H1 (cell line): ENCODE results near the gene C3orf85. TPM values are rescaled to one million over a fixed set of nuclear protein-coding genes. Genes with fewer than 3 reads are reported as not detected.

ENCODE experiments used
- CTCF ChIA-PET: fragments of 300-600 bp; sonication (Branson Sonifier 250); formaldehyde crosslinking; loops from one replicate; lab custom pipeline; 2021; ENCODE audit not compliant: partially characterized antibody; lab: Charles Lee
- POLR2A ChIA-PET: fragments of 300-600 bp; sonication (Branson Sonifier 250); formaldehyde crosslinking; loops from one replicate; lab custom pipeline; 2021; ENCODE audit warnings: inconsistent platforms; ENCODE audit not compliant: partially characterized antibody; lab: Charles Lee
- DNase-seq, 2 experiments: peaks; one replicate each; pipeline versions ENCODE4 v3.0.0 to v3.0.0-alpha.2; 2010 to 2022; ENCODE audit warnings: low spot score in 2 of 2, low read depth in 1 of 2, mixed read lengths in 1 of 2
- FAIRE-seq: peaks from 2 replicates; lab custom pipeline; 2011; peaks lifted over from hg19 to GRCh38; lab: Jason Lieb, UNC
- H2AFZ ChIP-seq: 2 replicates; pipeline ENCODE4 v1.8.1; 2012; ENCODE audit warnings: low read length, inconsistent platforms
- H2AK5ac ChIP-seq: 2 replicates; pipeline ENCODE4 v1.6.1; 2013; ENCODE audit warnings: low read depth, low read length
- H2BK120ac ChIP-seq: replicated peaks from 2 replicates; pipeline ENCODE3; 2013; ENCODE audit warnings: low read depth, low read length, inconsistent platforms
- H2BK12ac ChIP-seq: 2 replicates; pipeline ENCODE4 v1.6.1; 2013; ENCODE audit warnings: low read depth, low read length
- H2BK15ac ChIP-seq: 2 replicates; pipeline ENCODE4 v1.6.1; 2013; ENCODE audit warnings: low read length
- H2BK20ac ChIP-seq: 2 replicates; pipeline ENCODE4 v1.6.1; 2013; ENCODE audit warnings: low read length
- H2BK5ac ChIP-seq: 2 replicates; pipeline ENCODE4 v1.6.1; 2013; ENCODE audit warnings: low read depth, low read length
- H3K14ac ChIP-seq: 2 replicates; pipeline ENCODE4 v1.6.1; 2013; ENCODE audit warnings: inconsistent platforms; ENCODE audit not compliant: insufficient read length
- H3K18ac ChIP-seq: 2 replicates; pipeline ENCODE4 v1.6.1; 2013; ENCODE audit warnings: low read length; ENCODE audit errors: extremely low read depth
- H3K23ac ChIP-seq: 2 replicates; pipeline ENCODE4 v1.6.1; 2013; ENCODE audit warnings: inconsistent platforms; ENCODE audit not compliant: insufficient read length
- H3K23me2 ChIP-seq: 2 replicates; pipeline ENCODE4 v1.6.1; 2013; ENCODE audit warnings: low read depth, low read length
- H3K27ac ChIP-seq: 2 replicates; pipeline ENCODE4 v1.6.1; 2011; ENCODE audit warnings: low read depth, low read length, inconsistent platforms
- H3K27me3 ChIP-seq, 4 experiments: replicated peaks in 1 of 4; 1 replicate in 1 of 4; 2 replicates in 3 of 4; pipeline versions ENCODE4 v1.6.1 to v1.8.1; 2011 to 2013; ENCODE audit warnings: low read length in 3 of 4, mild to moderate bottlenecking in 3 of 4, inconsistent platforms in 2 of 4, mixed read lengths in 2 of 4, moderate library complexity in 1 of 4; ENCODE audit not compliant: control insufficient read depth in 3 of 4, insufficient read depth in 3 of 4; ENCODE audit errors: extremely low read depth in 1 of 4
- H3K36me3 ChIP-seq, 4 experiments: 2 replicates each; pipeline versions ENCODE4 v1.6.1 to v1.8.1; 2011 to 2013; ENCODE audit warnings: mild to moderate bottlenecking in 4 of 4, low read length in 3 of 4, moderate library complexity in 2 of 4, control low read depth in 1 of 4, inconsistent platforms in 1 of 4; ENCODE audit not compliant: insufficient read depth in 4 of 4, control insufficient read depth in 2 of 4
- H3K4ac ChIP-seq: replicated peaks from 2 replicates; pipeline ENCODE3; 2013; ENCODE audit warnings: low read length, low read depth, mixed read lengths, inconsistent platforms; ENCODE audit not compliant: insufficient read length
- H3K4me1 ChIP-seq, 4 experiments: replicated peaks in 1 of 4; 1 replicate in 1 of 4; 2 replicates in 3 of 4; pipeline versions ENCODE4 v1.6.1 to v1.8.1; 2011 to 2013; ENCODE audit warnings: low read length in 3 of 4, inconsistent platforms in 2 of 4, mixed read lengths in 1 of 4; ENCODE audit not compliant: insufficient read depth in 4 of 4, control insufficient read depth in 3 of 4
- H3K4me2 ChIP-seq, 2 experiments: 2 replicates each; pipeline versions ENCODE4 v1.6.1 to v1.8.1; 2011 to 2013; ENCODE audit warnings: low read depth in 2 of 2, low read length in 2 of 2, control low read depth in 1 of 2, inconsistent platforms in 1 of 2, mild to moderate bottlenecking in 1 of 2; ENCODE audit not compliant: insufficient read depth in 1 of 2
- H3K4me3 ChIP-seq, 4 experiments: fragments of 200-600, 300-600 bp in 1 of 4; sonication (generic), shearing (Covaris generic), sonication (Bioruptor Twin) in 1 of 4; 2 replicates each; pipeline versions ENCODE4 v1.5.1 to v1.8.1; 2011 to 2016; ENCODE audit warnings: low read length in 4 of 4, low read depth in 3 of 4, control low read depth in 2 of 4, inconsistent platforms in 2 of 4, mild to moderate bottlenecking in 2 of 4, mixed read lengths in 1 of 4, moderate library complexity in 1 of 4; ENCODE audit not compliant: insufficient read depth in 2 of 4; ENCODE audit errors: extremely low read depth in 1 of 4
- H3K56ac ChIP-seq: replicated peaks from 2 replicates; pipeline ENCODE3; 2013; ENCODE audit warnings: low read depth, mild to moderate bottlenecking, mixed read lengths, low read length, inconsistent platforms; ENCODE audit not compliant: insufficient read length
- H3K79me1 ChIP-seq: 2 replicates; pipeline ENCODE4 v1.6.1; 2013; ENCODE audit warnings: low read depth, low read length, control low read depth
- H3K79me2 ChIP-seq, 2 experiments: 2 replicates each; pipeline versions ENCODE4 v1.6.1 to v1.8.1; 2012 to 2013; ENCODE audit warnings: low read length in 2 of 2, mild to moderate bottlenecking in 2 of 2, inconsistent platforms in 1 of 2; ENCODE audit not compliant: insufficient read depth in 2 of 2, control insufficient read depth in 1 of 2
- H3K9ac ChIP-seq, 4 experiments: replicated peaks in 1 of 4; 1 replicate in 1 of 4; 2 replicates in 3 of 4; pipeline versions ENCODE4 v1.6.1 to v1.8.1; 2011 to 2013; ENCODE audit warnings: low read depth in 3 of 4, low read length in 3 of 4, control low read depth in 2 of 4, mild to moderate bottlenecking in 2 of 4, moderate library complexity in 2 of 4, inconsistent platforms in 1 of 4; ENCODE audit errors: extremely low read depth in 1 of 4
- H3K9me3 ChIP-seq, 2 experiments: 2 replicates each; pipeline versions ENCODE4 v1.6.1 to v1.8.1; 2012 to 2013; ENCODE audit warnings: mild to moderate bottlenecking in 2 of 2, moderate library complexity in 2 of 2, control low read depth in 1 of 2, inconsistent platforms in 1 of 2, low read depth in 1 of 2, low read length in 1 of 2, mixed read lengths in 1 of 2; ENCODE audit not compliant: insufficient read depth in 2 of 2
- H4K20me1 ChIP-seq, 2 experiments: replicated peaks in 1 of 2; 2 replicates each; pipeline versions ENCODE3 to v1.8.1; 2011 to 2013; ENCODE audit warnings: inconsistent platforms in 2 of 2, low read length in 2 of 2, mild to moderate bottlenecking in 1 of 2; ENCODE audit not compliant: insufficient read depth in 2 of 2, control insufficient read depth in 1 of 2
- H4K5ac ChIP-seq: 2 replicates; pipeline ENCODE4 v1.6.1; 2013; ENCODE audit warnings: low read length, low read depth, mixed read lengths, inconsistent platforms; ENCODE audit not compliant: insufficient read length
- H4K8ac ChIP-seq: 2 replicates; pipeline ENCODE4 v1.8.0; 2013; ENCODE audit warnings: mild to moderate bottlenecking, moderate library complexity, low read length, inconsistent platforms; ENCODE audit not compliant: insufficient read depth; ENCODE audit errors: extremely low read depth
- H4K91ac ChIP-seq: replicated peaks from 2 replicates; pipeline ENCODE3; 2013; ENCODE audit warnings: low read length, mixed read lengths, inconsistent platforms; ENCODE audit not compliant: insufficient read length
- BRCA1 ChIP-seq: IDR thresholded peaks from 2 replicates; pipeline ENCODE4 v1.6.1; 2012; ENCODE audit warnings: low read depth, low read length, improper control_type of control experiment
- CEBPB ChIP-seq: IDR thresholded peaks from 2 replicates; pipeline ENCODE4 v1.6.1; 2012; ENCODE audit warnings: low read depth, low read length
- CHD1 ChIP-seq: IDR thresholded peaks from 2 replicates; pipeline ENCODE4 v1.6.1; 2012; ENCODE audit warnings: low read depth, low read length, improper control_type of control experiment
- EGR1 ChIP-seq: IDR thresholded peaks from 2 replicates; pipeline ENCODE4 v1.6.1; 2011; ENCODE audit warnings: low read depth, low read length, borderline replicate concordance
- EP300 ChIP-seq, 2 experiments: IDR thresholded peaks; 1 replicate in 1 of 2; 2 replicates in 1 of 2; pipeline ENCODE4 v1.6.1; 2011 to 2012; ENCODE audit warnings: low read depth in 2 of 2, low read length in 2 of 2, mild to moderate bottlenecking in 2 of 2, borderline replicate concordance in 1 of 2, inconsistent platforms in 1 of 2, moderate library complexity in 1 of 2
- FOSL1 ChIP-seq: IDR thresholded peaks from 2 replicates; pipeline ENCODE4 v1.6.1; 2011; ENCODE audit warnings: mild to moderate bottlenecking, low read depth, low read length, moderate library complexity; ENCODE audit not compliant: insufficient read depth
- POLR2A ChIP-seq, 2 experiments: IDR thresholded peaks; 1 replicate in 1 of 2; 2 replicates in 1 of 2; pipeline ENCODE4 v1.6.1; 2011; ENCODE audit warnings: low read depth in 2 of 2, low read length in 2 of 2, mild to moderate bottlenecking in 2 of 2; ENCODE audit errors: control extremely low read depth in 1 of 2
- POLR2AphosphoS5 ChIP-seq: IDR thresholded peaks from 2 replicates; pipeline ENCODE4 v1.6.1; 2011; ENCODE audit warnings: low read depth, low read length
- RFX5 ChIP-seq: IDR thresholded peaks from 2 replicates; pipeline ENCODE4 v1.6.1; 2011; ENCODE audit warnings: low read depth, low read length, improper control_type of control experiment, borderline replicate concordance
- SAP30 ChIP-seq: fragments of 300-600 bp; sonication (generic); IDR thresholded peaks from 2 replicates; pipeline ENCODE4 v1.7.1; 2012; ENCODE audit warnings: low read length, moderate library complexity, mild to moderate bottlenecking, inconsistent platforms; ENCODE audit not compliant: insufficient read depth, insufficient replicate concordance
- SIRT6 ChIP-seq: IDR thresholded peaks from one replicate; pipeline ENCODE4 v1.7.1; 2012; ENCODE audit warnings: low read length, inconsistent platforms
- SIX5 ChIP-seq: IDR thresholded peaks from 2 replicates; pipeline ENCODE4 v1.6.1; 2011; ENCODE audit warnings: mild to moderate bottlenecking, low read depth, low read length
- SP1 ChIP-seq: IDR thresholded peaks from 2 replicates; pipeline ENCODE4 v1.6.1; 2011; ENCODE audit warnings: low read depth, low read length
- SRF ChIP-seq: IDR thresholded peaks from 2 replicates; pipeline ENCODE4 v1.6.1; 2011; ENCODE audit warnings: mild to moderate bottlenecking, low read depth, low read length, moderate library complexity
- TCF12 ChIP-seq: IDR thresholded peaks from 2 replicates; pipeline ENCODE4 v1.6.1; 2011; ENCODE audit warnings: low read depth, mild to moderate bottlenecking, low read length
- USF2 ChIP-seq: IDR thresholded peaks from 2 replicates; pipeline ENCODE4 v1.6.1; 2011; ENCODE audit warnings: low read length, improper control_type of control experiment
- polyA plus RNA-seq, 7 experiments: library from polyadenylated mRNA; depleted of rRNA in 3 of 7; stranded (reverse) in 5 of 7; unstranded in 2 of 7; fragments of >200 nt in 5 of 7; fragments of 200-250 nt in 2 of 7; gene quantifications; 1 replicate in 5 of 7; 2 replicates in 1 of 7; 4 replicates in 1 of 7; pipeline versions ENCODE4 v1.2.1 to v1.2.3, GENCODE V29; 2011 to 2013; ENCODE audit warnings: missing spikeins in 2 of 7, mixed read lengths in 2 of 7
- total RNA-seq: library from RNA; stranded (reverse); fragmentation: NEBNext Ultra II Directional; extraction: Animal tissue kit (Norgen Biotek cat#: 25700); gene quantifications from 2 replicates; pipeline ENCODE4 v1.2.1, GENCODE V29; 2021

Gene C3orf85
- total and polyA plus RNA-seq, 2 of the 8 experiments (the other 6 are each of a cell fraction or from before 2014, with no cell fraction given): not detected

- no peak overlapping the region for H3K4ac ChIP-seq
- ChIA-PET CTCF (interaction anchor here (1.2 to 2.3 kb wide), 2 partner anchors 11 to 70 kb away, joined by 4 to 9 read pairs; no protein-coding TSS in a partner anchor), POLR2A (no interaction called here)
- no peak overlapping the region for H4K5ac ChIP-seq
- FAIRE-seq: no peak
- H3K9me3 ChIP-seq: no peaks in the 10 kb centered on the region
- no peak for DNase-seq
- H3K4me2 ChIP-seq: no peak overlapping the region
- no peak overlapping the region for H2BK5ac ChIP-seq
- no peak overlapping the region for H2BK12ac ChIP-seq
- H3K36me3 ChIP-seq: no peaks in the 10 kb centered on the region
- H3K23ac ChIP-seq: no peak overlapping the region
- H3K79me2 ChIP-seq: no peaks in the 10 kb centered on the region
- no peak overlapping the region for H3K18ac ChIP-seq
- H4K91ac ChIP-seq: no peak overlapping the region
- H3K14ac ChIP-seq: no peak overlapping the region
- no peaks in the 10 kb centered on the region for H3K4me1 ChIP-seq
- H3K23me2 ChIP-seq: no peaks in the 10 kb centered on the region
- no peaks in the 10 kb centered on the region for H3K79me1 ChIP-seq
- H3K27ac ChIP-seq: no peak overlapping the region
- H2AFZ ChIP-seq: no peak overlapping the region
- H4K8ac ChIP-seq: no peak overlapping the region
- H3K27me3 ChIP-seq: no peaks in the 10 kb centered on the region
- no peak overlapping the region for H2BK20ac ChIP-seq
- H2BK120ac ChIP-seq: no peak overlapping the region
- H3K56ac ChIP-seq: no peak overlapping the region
- H3K4me3 ChIP-seq: no peak overlapping the region
- no peak overlapping the region for H3K9ac ChIP-seq
- H2BK15ac ChIP-seq: no peak overlapping the region
- no peaks in the 10 kb centered on the region for H4K20me1 ChIP-seq
- H2AK5ac ChIP-seq: no peak overlapping the region
- TF ChIP-seq SIX5: no peak
- no peak for TF ChIP-seq SIRT6
- no peak for TF ChIP-seq SP1
- no peak for TF ChIP-seq RFX5
- no peak for TF ChIP-seq FOSL1
- TF ChIP-seq EP300 (IDR thresholded peaks at IDR 0.05; ENCODE audit: borderline replicate concordance in 1 of 2, low read depth in 2 of 2, low read length in 2 of 2): no peak
- TF ChIP-seq POLR2AphosphoS5: no peak
- no peak for TF ChIP-seq SAP30
- TF ChIP-seq EGR1: no peak
- TF ChIP-seq TCF12: no peak
- no peak for TF ChIP-seq POLR2A (IDR thresholded peaks at IDR 0.05; ENCODE audit: control extremely low read depth in 1 of 2, low read depth in 2 of 2, low read length in 2 of 2)
- no peak for TF ChIP-seq CEBPB
- no peak for TF ChIP-seq USF2
- no peak for TF ChIP-seq BRCA1
- TF ChIP-seq SRF: no peak
- TF ChIP-seq CHD1: no peak
Observed at GRCh38 chr3:109093561-109093960, 43.0 kb upstream of the C3orf85 start.
